Mucosa of descending colon (tissue), 3 donors: ENCODE measurements around the gene EEIG2. TPM values are rescaled to one million over a fixed set of nuclear protein-coding genes. Genes with fewer than 3 reads are reported as not detected.

Source experiments
- ATAC-seq: fragments of 200-7000 bp; cut with Tn5 transposase; one replicate; pipeline ENCODE4 v1.9.1; 2020; ENCODE audit warnings: mild to moderate bottlenecking, moderate library complexity
- DNase-seq, 3 donors: peaks; one replicate each; pipeline ENCODE4 v3.0.0-alpha.2; 2020
- H3K36me3 ChIP-seq: fragments of 200-600 bp; one replicate; pipeline ENCODE4 v1.8.0; 2021; ENCODE audit warnings: low read depth, mild to moderate bottlenecking
- H3K4me1 ChIP-seq: fragments of 200-600 bp; one replicate; pipeline ENCODE4 v1.8.0; 2021; ENCODE audit warnings: low read depth, mild to moderate bottlenecking
- H3K4me3 ChIP-seq: fragments of 200-600 bp; one replicate; pipeline ENCODE4 v1.8.0; 2021; ENCODE audit warnings: mild to moderate bottlenecking
- H3K9me3 ChIP-seq: fragments of 200-600 bp; one replicate; pipeline ENCODE4 v1.8.0; 2021; ENCODE audit warnings: mild to moderate bottlenecking
- CTCF ChIP-seq: fragments of 200-600 bp; IDR thresholded peaks from one replicate; pipeline ENCODE4 v1.8.0; 2022; ENCODE audit warnings: antibody characterized with exemption, mild to moderate bottlenecking
- intact Hi-C, 2 donors: fragments of 100-400 bp; cut with DNase I in 1 of 2; cut with micrococcal nuclease in 1 of 2; formaldehyde crosslinking; loops; one replicate each; pipeline versions ENCODE4 v1.11.0 to v1.11.1; 2022; cut with DNase I, micrococcal nuclease
- total RNA-seq, 3 donors: library from RNA; stranded (reverse); fragmentation: NEBNext Ultra II Directional in 2 of 3; extraction: Animal tissue kit (Norgen Biotek cat#: 25700) in 2 of 3; gene quantifications; one replicate each; pipeline versions ENCODE4 v1.2.1 to v1.2.4, GENCODE V29; 2021 to 2023
- donor health status: DM: no; HTN: no; CAD: no; lungs with moderate emphysema.
- donor health status: DM: no; HTN: no; CAD: no.
- donor health status: DM: no; HTN: yes; CAD: no.

Gene EEIG2
- total RNA-seq, 3 donors from 2014 or later: 21.4 to 32.7 (median 29.5) TPM

GRCh38 chr1:108561689-108562326 is 1.9 kb downstream of the EEIG2 start:
- intact Hi-C loops: loop anchor here in 1 of 2 donors (2.0 kb wide), 1 partner anchor 49 kb away; no protein-coding TSS in a partner anchor
- Histone ChIP-seq H3K4me1 (peaks cover 18% of the 10 kb centered on the region), H3K36me3 (no peaks in the 10 kb centered on the region), H3K9me3 (no peaks in the 10 kb centered on the region), H3K4me3 (no peak overlapping the region)
- peak; percentile 59 for TF ChIP-seq CTCF
- peak; percentile 81 for ATAC-seq
- DNase-seq: peak; percentile 91 to 92 (median 91)

GRCh38 chr1:108563808-108564207 is 3.9 kb downstream of the EEIG2 start:
- no peak for ATAC-seq
- no peak for TF ChIP-seq CTCF
- H3K36me3 ChIP-seq: no peaks in the 10 kb centered on the region
- H3K9me3 ChIP-seq: no peaks in the 10 kb centered on the region
- intact Hi-C loops: no loop called here
- peaks cover 18% of the 10 kb centered on the region for H3K4me1 ChIP-seq
- no peak for DNase-seq
- H3K4me3 ChIP-seq: no peak overlapping the region

GRCh38 chr1:108565081-108565480 is 5.2 kb downstream of the EEIG2 start:
- no peak for TF ChIP-seq CTCF
- DNase-seq: no peak
- no peak for ATAC-seq
- peaks cover 15% of the 10 kb centered on the region for H3K4me1 ChIP-seq
- H3K36me3 ChIP-seq: no peaks in the 10 kb centered on the region
- intact Hi-C loops: no loop called here
- no peaks in the 10 kb centered on the region for H3K9me3 ChIP-seq
- no peak overlapping the region for H3K4me3 ChIP-seq

GRCh38 chr1:108565512-108565911 is 5.6 kb downstream of the EEIG2 start:
- ATAC-seq (no peak), DNase-seq (no peak)
- Histone ChIP-seq H3K9me3 (no peaks in the 10 kb centered on the region), H3K4me1 (peaks cover 17% of the 10 kb centered on the region), H3K4me3 (no peak overlapping the region), H3K36me3 (no peaks in the 10 kb centered on the region)
- no peak for TF ChIP-seq CTCF
- intact Hi-C loops: no loop called here

GRCh38 chr1:108568589-108568988 is 8.7 kb downstream of the EEIG2 start:
- TF ChIP-seq CTCF: no peak

More at GRCh38 chr1:108568589-108568988, 8.7 kb downstream of the EEIG2 start:
- Histone ChIP-seq H3K36me3 (no peaks in the 10 kb centered on the region), H3K4me3 (no peak overlapping the region), H3K4me1 (peaks cover 7% of the 10 kb centered on the region), H3K9me3 (no peaks in the 10 kb centered on the region)
- intact Hi-C loops: no loop called here
- ATAC-seq: no peak
- DNase-seq: no peak
